Progenitor cell of endocrine pancreas (in vitro differentiated cells): Measurements from ENCODE around the gene UBE2K. TPM values are rescaled to one million over a fixed set of nuclear protein-coding genes. Genes with fewer than 3 reads are reported as not detected.

Experiments used
- DNase-seq: peaks from one replicate; pipeline ENCODE4 v3.0.0; 2021; ENCODE audit warnings: low spot score; ENCODE audit not compliant: unreplicated experiment
- H3K27ac Mint-ChIP-seq: 2 replicates; pipeline ENCODE4 v1.8.0; 2021; ENCODE audit warnings: mild to moderate bottlenecking, moderate library complexity, mixed read lengths
- H3K27me3 Mint-ChIP-seq: 2 replicates; pipeline ENCODE4 v1.8.0; 2021; ENCODE audit warnings: mixed read lengths
- H3K36me3 Mint-ChIP-seq: 2 replicates; pipeline ENCODE4 v1.8.0; 2022; ENCODE audit warnings: mixed read lengths; ENCODE audit not compliant: insufficient read depth
- H3K4me1 Mint-ChIP-seq: 2 replicates; pipeline ENCODE4 v1.8.0; 2021; ENCODE audit warnings: low read depth, mixed read lengths
- H3K4me3 Mint-ChIP-seq: 2 replicates; pipeline ENCODE4 v1.8.0; 2021; ENCODE audit warnings: low read depth, mild to moderate bottlenecking, moderate library complexity, mixed read lengths
- H3K9me3 Mint-ChIP-seq: 2 replicates; pipeline ENCODE4 v1.8.0; 2021; ENCODE audit warnings: low read depth, mixed read lengths
- CTCF ChIP-seq: fragments of 200-600 bp; sonication (generic); IDR thresholded peaks from one replicate; pipeline ENCODE4 v1.5.0; 2021; ENCODE audit warnings: antibody characterized with exemption, mild to moderate bottlenecking; ENCODE audit not compliant: unreplicated experiment
- total RNA-seq: library from RNA; stranded (reverse); gene quantifications from 2 replicates; pipeline ENCODE4 v1.2.1, GENCODE V29; 2021

The UBE2K gene
- total RNA-seq, 1 donor from 2014 or later = 110 TPM

DNA sequence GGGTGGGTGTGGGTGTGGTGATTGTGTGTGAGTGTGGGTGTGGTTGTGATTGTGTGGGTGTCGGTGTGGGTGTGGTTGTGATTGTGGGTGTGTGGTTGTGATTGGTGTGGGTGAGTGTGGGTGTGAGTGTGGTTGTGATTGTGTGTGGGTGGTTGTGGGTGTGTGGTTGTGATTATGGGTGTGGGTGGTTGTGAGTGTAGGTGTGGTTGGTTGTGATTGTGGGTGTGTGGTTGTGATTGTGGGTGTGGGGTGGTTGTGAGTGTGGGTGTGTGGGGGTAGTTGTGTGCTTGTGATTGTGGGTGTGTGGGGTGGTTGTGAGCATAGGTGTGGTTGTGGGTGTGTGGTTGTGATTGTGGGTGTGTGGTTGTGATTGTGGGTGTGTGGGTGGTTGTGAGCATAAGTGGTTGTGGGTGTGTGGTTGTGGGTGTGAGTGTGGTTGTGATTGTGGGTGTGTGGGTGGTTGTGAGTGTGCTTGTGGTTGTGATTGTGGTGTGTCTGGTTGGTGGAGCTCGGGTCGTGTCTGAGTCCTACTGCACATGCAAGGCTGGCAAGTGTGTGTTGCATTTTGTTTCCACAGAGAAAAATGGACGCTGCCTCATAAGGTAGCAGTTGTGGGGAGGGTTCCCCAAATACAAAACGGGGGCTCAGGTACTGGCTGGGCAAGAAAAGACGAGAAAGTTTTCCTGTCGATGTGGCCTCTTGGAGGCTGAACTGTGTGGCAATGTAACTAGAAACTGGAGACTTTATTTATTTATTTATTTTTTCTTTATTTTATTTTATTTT, 116.7 kb downstream of the UBE2K start:
- no peak for TF ChIP-seq CTCF
- Mint-ChIP-seq H3K4me1 (no peaks in the 10 kb centered on the region), H3K36me3 (peaks cover 5% of the 10 kb centered on the region), H3K4me3 (no peak overlapping the region), H3K27me3 (no peaks in the 10 kb centered on the region), H3K27ac (peak overlapping the region; percentile 82), H3K9me3 (no peaks in the 10 kb centered on the region)
- no peak for DNase-seq

DNA sequence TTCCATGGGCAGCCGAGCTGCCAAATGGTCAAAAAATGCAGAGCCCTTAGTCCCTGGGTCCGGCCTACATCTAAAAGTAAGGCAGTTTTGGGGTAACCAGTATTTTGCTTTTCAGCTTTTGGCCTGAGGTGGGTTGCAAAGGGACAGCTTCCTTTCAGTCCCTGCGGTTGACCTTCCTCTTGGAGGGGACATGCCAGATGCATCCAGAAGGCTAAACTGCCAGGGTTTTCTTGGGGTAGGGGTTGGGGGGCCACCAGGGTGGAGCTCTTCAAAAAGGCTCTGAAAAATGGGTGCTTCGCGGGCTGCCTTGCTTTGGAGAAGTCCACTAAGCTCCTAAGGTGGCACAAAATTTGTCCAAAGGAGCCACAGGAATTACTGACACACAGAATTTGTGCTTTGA, 120.7 kb downstream of the UBE2K start:
- DNase-seq = no peak
- Mint-ChIP-seq H3K27ac (no peak overlapping the region), H3K9me3 (no peaks in the 10 kb centered on the region), H3K4me3 (no peak overlapping the region), H3K27me3 (no peaks in the 10 kb centered on the region), H3K4me1 (no peaks in the 10 kb centered on the region), H3K36me3 (peaks cover 8% of the 10 kb centered on the region)
- TF ChIP-seq CTCF = no peak

GRCh38 chr4:39820186-39820585, 122.2 kb downstream of the UBE2K start:
- H3K36me3 Mint-ChIP-seq = peaks cover 12% of the 10 kb centered on the region
- no peaks in the 10 kb centered on the region for H3K27me3 Mint-ChIP-seq
- H3K4me1 Mint-ChIP-seq = peaks cover 2% of the 10 kb centered on the region
- no peaks in the 10 kb centered on the region for H3K9me3 Mint-ChIP-seq
- no peak for DNase-seq
- no peak overlapping the region for H3K4me3 Mint-ChIP-seq
- TF ChIP-seq CTCF = no peak
- peak overlapping the region; percentile 10 for H3K27ac Mint-ChIP-seq

GRCh38 chr4:39821951-39822350, 124.0 kb downstream of the UBE2K start:
- Mint-ChIP-seq H3K27me3 (no peaks in the 10 kb centered on the region), H3K9me3 (no peaks in the 10 kb centered on the region), H3K4me3 (no peak overlapping the region), H3K36me3 (peaks cover 12% of the 10 kb centered on the region), H3K27ac (peak overlapping the region; percentile 45), H3K4me1 (peaks cover 4% of the 10 kb centered on the region)
- TF ChIP-seq CTCF = no peak
- DNase-seq = no peak

DNA sequence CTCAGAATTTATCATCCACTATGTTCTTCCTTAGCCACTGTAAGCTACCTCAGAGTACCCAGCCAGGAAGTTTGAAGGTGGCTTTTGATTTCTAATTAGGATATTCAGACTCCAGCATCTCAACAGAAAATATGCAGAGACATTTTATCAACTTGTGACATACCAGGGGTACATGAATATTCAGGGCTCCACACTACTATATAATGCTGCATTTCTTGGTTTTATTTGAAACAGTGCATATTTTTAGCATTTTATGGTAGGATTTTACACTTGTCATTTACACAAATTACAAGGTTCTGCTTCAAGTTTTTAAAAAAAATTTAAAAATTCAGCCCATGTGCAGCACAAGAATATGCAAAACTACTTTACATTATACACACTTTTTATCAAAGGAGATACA, 124.7 kb downstream of the UBE2K start:
- no peak for TF ChIP-seq CTCF
- Mint-ChIP-seq H3K9me3 (no peaks in the 10 kb centered on the region), H3K4me1 (peaks cover 4% of the 10 kb centered on the region), H3K27ac (no peak overlapping the region), H3K4me3 (no peak overlapping the region), H3K27me3 (no peaks in the 10 kb centered on the region), H3K36me3 (peaks cover 17% of the 10 kb centered on the region)
- no peak for DNase-seq
